Loucy (cell line): ENCODE results near the gene RAB6A.
"Not testable (repeated sequence)": the region's sequence is repeated elsewhere in the genome, so short reads cannot be mapped to it uniquely, and the experiment has no call there.

Experiments used
- EZH2phosphoT487 ChIP-seq: fragments of 200-600 bp; IDR thresholded peaks from 2 replicates; pipeline ENCODE4 v1.6.1; 2018; ENCODE audit warnings: antibody characterized with exemption, mild to moderate bottlenecking, moderate library complexity, borderline replicate concordance
- TF ChIP-seq, protein P1 (sequence below): fragments of 200-600 bp; sonication (generic); conservative IDR thresholded peaks from 2 replicates; pipeline ENCODE4 v1.5.1; 2014; ENCODE audit warnings: mild to moderate bottlenecking, antibody characterized with exemption, low read length

DNA sequence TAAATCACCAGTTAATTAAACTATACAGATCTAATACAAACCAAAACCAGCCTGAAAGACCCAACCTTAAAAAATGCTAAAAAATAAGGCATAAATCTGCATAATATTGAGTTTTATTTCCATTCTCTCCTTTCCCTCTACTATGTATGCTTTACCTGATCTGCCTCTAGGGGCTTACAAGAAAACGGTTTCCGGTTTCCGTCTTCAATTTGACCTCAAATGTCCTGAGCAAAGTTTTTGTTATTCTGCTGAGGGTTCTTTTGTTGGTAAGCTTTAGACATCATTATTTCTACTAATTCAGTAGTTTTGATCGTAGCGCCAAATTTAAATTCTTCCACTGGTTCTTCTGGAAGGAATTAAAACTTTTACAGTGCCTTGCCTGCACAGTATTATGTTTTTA is 84.3 kb downstream of the RAB6A start:
- TF ChIP-seq, protein P1, sequence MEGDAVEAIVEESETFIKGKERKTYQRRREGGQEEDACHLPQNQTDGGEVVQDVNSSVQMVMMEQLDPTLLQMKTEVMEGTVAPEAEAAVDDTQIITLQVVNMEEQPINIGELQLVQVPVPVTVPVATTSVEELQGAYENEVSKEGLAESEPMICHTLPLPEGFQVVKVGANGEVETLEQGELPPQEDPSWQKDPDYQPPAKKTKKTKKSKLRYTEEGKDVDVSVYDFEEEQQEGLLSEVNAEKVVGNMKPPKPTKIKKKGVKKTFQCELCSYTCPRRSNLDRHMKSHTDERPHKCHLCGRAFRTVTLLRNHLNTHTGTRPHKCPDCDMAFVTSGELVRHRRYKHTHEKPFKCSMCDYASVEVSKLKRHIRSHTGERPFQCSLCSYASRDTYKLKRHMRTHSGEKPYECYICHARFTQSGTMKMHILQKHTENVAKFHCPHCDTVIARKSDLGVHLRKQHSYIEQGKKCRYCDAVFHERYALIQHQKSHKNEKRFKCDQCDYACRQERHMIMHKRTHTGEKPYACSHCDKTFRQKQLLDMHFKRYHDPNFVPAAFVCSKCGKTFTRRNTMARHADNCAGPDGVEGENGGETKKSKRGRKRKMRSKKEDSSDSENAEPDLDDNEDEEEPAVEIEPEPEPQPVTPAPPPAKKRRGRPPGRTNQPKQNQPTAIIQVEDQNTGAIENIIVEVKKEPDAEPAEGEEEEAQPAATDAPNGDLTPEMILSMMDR: peak; percentile 44
- not testable (repeated sequence) for TF ChIP-seq EZH2phosphoT487
